GM12801 (cell line): ENCODE results near the gene MVK.

Source experiments
- TF ChIP-seq, protein P1 (sequence below): IDR thresholded peaks from one replicate; pipeline ENCODE4 v1.5.1; 2011; ENCODE audit warnings: control low read depth; ENCODE audit not compliant: insufficient read length; ENCODE audit errors: extremely low read depth

Gene MVK

DNA sequence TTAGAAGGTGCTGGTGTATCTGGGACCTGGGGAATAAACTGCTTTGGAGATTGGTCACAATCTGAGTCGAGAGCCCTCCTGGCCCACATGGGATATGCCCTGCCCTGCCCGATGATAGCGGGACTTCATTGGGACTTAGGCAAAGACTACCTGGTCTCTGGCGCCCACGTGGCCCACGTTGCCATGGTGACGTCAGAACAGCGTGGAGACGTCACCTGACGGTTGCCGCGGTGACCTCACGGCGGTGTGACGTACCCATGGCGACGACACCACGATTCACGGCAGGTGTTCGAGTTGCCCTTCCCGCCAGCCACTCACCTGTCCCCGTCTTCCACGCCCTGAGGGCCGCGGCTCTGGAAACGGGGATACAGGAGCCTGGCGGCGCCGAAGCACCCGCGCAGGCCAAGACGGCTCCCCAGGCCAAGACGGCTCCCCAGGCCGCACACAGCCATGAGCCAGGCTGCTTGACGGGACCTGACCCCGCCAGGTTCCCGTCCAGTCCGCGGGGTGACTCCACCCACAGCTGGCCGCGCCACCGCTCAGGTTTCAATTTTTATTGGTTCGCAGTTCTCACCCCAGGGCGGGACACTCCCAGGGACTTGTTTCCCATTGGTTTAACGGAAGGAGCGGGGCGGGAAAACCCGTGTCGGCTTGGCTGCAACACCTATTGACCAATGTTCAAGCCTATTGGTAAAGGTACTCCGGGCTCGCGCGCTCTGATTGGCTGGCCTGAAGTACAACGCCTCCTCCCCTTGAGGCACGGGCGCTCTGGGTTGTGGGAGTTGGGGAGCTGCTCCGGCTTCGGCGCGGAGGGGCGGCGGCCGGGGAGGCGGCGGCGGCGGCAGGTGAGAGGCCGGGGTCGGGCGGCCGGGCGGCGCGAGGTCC, at the start of gene MVK, which contains the start of gene MMAB:
Gene MVK (plus strand): TSS at position 766 of the 885 bp plus-strand sequence. CDS start 1,029 bp downstream, outside the sequence.
Gene MMAB (minus strand): TSS at position 476 of the 885 bp plus-strand sequence. CDS start 24 bp downstream, at position 452.
- TF ChIP-seq, protein P1, sequence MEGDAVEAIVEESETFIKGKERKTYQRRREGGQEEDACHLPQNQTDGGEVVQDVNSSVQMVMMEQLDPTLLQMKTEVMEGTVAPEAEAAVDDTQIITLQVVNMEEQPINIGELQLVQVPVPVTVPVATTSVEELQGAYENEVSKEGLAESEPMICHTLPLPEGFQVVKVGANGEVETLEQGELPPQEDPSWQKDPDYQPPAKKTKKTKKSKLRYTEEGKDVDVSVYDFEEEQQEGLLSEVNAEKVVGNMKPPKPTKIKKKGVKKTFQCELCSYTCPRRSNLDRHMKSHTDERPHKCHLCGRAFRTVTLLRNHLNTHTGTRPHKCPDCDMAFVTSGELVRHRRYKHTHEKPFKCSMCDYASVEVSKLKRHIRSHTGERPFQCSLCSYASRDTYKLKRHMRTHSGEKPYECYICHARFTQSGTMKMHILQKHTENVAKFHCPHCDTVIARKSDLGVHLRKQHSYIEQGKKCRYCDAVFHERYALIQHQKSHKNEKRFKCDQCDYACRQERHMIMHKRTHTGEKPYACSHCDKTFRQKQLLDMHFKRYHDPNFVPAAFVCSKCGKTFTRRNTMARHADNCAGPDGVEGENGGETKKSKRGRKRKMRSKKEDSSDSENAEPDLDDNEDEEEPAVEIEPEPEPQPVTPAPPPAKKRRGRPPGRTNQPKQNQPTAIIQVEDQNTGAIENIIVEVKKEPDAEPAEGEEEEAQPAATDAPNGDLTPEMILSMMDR = no peak

DNA sequence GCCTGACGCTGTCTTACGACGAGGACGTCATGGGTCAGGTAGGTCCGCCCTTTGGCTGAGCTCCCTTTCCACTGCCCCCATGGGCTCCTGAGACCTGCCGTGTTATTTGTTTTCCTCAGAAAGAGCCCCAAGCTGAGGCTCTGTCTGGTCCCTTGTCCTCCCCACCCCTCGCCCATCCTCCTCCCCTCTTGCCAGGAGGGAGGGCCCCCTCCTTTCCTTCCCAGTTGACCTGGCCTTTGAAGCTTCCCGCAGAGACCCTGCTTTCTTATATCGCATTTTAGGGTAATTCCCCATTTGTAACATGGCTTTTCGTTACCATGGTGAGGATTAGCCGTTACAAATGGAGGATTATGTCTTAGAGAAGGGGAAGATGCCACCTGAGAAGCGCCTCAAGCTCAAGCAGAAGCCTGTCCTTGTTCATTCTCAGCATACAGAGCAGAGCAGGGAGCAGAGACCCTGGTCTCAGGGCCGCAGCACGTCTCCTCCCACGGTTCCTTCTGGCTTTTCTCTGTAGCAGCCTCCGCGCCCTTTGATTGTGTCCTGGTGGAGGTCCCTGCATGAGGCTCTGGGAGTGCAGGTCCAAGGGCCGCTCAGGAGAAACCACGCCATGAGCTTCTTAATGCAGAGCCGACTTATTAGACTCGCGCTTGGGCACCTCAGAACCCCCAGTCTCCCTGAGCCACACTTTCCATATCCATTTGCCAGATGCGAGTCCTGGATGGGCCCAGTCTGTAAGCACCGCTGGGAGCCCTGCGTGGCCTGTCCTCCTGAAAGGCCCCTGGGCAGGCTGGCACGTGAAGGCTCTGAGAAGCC, 48.9 kb upstream of the MVK start:
- TF ChIP-seq, protein P1 = no peak

DNA sequence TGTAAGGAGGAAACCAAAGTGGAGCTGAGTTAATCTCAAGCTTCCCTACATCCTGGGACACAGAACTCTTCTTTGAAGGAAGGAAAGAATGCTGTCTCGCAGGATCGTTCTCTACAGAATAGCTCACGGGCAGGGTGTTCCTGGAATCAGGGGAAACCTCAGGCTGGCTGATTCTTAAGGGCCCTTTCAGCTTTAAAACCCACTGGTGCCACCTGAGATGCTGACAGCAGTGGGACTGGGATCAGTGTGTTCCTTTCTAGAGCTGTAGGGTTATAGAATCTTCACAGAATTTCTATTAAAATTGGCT, 48.4 kb upstream of the MVK start:
- TF ChIP-seq, protein P1 = no peak

DNA sequence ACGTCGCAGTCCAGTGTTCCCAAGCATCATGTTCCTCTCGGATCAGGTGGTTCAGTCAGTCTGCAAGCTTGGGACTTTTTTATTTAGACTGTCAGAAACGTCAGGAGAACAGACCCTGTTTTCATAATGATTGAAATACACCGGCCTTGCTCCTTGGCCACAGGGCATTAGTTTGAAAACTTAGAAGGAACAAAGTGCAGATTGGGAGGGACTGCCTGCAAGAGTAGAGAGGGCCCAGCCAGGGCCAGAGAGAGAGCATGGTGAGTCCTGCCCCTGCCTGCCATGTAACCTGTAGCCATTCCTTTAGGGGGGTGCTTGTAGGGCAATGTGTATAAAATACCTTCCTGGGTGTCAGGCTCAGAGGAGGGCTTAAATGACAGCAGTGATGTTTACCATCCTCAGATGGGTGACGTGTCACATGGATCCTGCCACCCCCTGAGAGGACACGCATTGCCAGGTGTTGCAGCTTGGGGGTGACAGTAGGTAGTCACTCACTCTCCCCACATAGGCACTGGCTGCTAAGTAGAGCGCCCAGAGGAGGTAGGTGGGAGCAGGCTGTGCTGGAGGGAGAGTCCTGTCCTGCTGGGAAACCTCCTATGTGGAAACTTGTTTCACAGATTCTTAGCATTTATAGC, 46.0 kb upstream of the MVK start:
- TF ChIP-seq, protein P1 = no peak

DNA sequence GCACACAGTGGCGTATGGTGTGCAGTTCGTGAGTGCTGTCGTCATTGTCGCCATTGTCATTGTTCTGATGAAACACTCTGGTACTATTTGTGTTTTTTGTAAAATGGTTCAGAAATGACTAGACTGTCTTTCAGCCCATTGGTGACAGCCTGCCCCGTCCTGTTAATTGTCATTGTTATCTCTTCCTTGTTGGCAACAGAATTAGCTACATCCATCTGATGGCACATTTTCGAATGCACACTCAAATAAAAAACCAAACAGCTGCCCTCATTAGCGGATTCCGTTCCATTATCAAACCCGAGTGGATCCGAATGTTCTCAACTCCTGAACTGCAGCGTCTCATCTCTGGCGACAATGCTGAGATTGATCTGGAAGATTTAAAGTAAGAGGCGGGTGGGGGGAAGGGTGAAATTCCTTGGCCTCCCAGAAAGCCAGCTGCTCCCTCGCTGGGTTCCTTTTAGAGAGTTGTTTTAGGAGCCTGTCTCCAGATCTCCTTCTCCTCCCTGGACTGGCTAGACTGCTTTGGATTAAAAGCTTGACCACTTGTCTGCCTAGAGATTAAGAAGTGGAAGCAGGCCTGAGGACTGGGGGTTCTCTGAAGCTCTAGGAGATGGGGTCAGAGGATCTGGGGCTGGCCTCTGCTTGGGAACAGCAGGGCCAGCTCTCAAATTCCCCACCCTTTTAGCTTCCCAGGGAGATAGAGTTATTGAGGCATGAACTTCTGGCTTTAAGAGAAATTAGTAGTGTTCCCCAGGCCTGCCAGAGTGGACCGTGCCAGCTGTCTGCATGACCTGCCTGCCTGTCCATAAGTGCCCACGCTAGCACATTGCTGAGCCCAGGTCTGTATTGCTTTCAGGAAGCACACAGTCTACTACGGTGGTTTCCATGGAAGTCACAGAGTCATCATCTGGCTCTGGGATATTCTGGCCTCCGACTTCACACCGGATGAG, 43.6 kb upstream of the MVK start:
- TF ChIP-seq, protein P1 = no peak

DNA sequence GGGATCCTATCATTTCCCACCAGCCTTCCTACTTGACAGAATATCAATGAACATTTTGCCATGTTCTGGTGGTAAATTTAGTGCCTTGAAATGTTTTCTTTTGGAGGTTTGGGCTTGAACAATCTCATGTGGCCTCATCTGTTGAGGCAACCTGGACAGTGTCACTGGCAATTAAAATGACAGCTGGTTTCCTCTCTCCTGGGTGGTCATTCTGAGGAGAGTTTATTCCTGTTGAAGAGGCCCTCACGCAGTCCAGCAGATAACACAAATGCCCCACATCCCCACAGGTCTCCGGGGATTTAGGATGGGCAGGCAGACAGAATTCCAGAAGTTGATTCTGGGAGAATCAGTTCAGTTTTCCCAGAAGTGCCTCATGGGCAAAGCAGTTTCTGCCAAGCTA, 42.2 kb upstream of the MVK start:
- TF ChIP-seq, protein P1 = no peak
